Measurements from ENCODE around the gene KIT. TPM values are rescaled to one million over a fixed set of nuclear protein-coding genes. Genes with fewer than 3 reads are reported as not detected.
"Not testable (repeated sequence)": the region's sequence is repeated elsewhere in the genome, so short reads cannot be mapped to it uniquely, and the experiment has no call there.

The KIT gene
- total and polyA plus RNA-seq, 7 donors: 0.19 to 2.1 (median 0.92) TPM

GRCh38 chr4:54637325-54637724 is 20.4 kb upstream of the KIT start:
- no peak for ATAC-seq
- H3K4me1 ChIP-seq: no peaks in the 10 kb centered on the region
- H3K36me3 ChIP-seq (ENCODE audit: insufficient read depth in 1 of 2, low read depth in 1 of 2): no peaks in the 10 kb centered on the region
- WGBS, 3 donors: 66 to 80% (median 72%) methylated on average over 4 of the region's 4 CpGs
- no peaks in the 10 kb centered on the region for H3K9me3 ChIP-seq
- H3K27ac ChIP-seq: no peak overlapping the region
- DNase-seq: no peak
- TF ChIP-seq CTCF (IDR thresholded peaks at IDR 0.05): no peak
- H3K27me3 ChIP-seq (ENCODE audit: insufficient read depth in 3 of 3, low read length in 2 of 3): no peaks in the 10 kb centered on the region
- no peak overlapping the region for H3K4me3 ChIP-seq
- intact Hi-C loops (cut with DNase I): no loop called here

- H3K4me3 ChIP-seq; H3K27me3 ChIP-seq (ENCODE audit: insufficient read depth in 3 of 3, low read length in 2 of 3): not testable (repeated sequence)
- WGBS, 3 donors: 89 to 90% (median 90%) methylated on average over 9 of the region's 9 CpGs
Measured at GRCh38 chr4:54641101-54641500, 16.7 kb upstream of the KIT start.

GRCh38 chr4:54643172-54643571 is 14.6 kb upstream of the KIT start:
- Histone ChIP-seq H3K9me3 (no peaks in the 10 kb centered on the region), H3K4me1 (no peaks in the 10 kb centered on the region), H3K36me3 (ENCODE audit: insufficient read depth in 1 of 2, low read depth in 1 of 2) (no peaks in the 10 kb centered on the region), H3K4me3 (no peak overlapping the region), H3K27ac (no peak overlapping the region), H3K27me3 (ENCODE audit: insufficient read depth in 3 of 3, low read length in 2 of 3) (no peaks in the 10 kb centered on the region)
- ATAC-seq: no peak
- intact Hi-C loops (cut with DNase I): no loop called here
- 42 to 46% (median 44%) methylated on average over 5 of the region's 5 CpGs for WGBS, 3 donors
- no peak for DNase-seq
- TF ChIP-seq CTCF (IDR thresholded peaks at IDR 0.05): no peak

More at GRCh38 chr4:54641101-54641500, 16.7 kb upstream of the KIT start:
- ATAC-seq; H3K9me3 ChIP-seq; H3K27ac ChIP-seq; DNase-seq; H3K4me1 ChIP-seq; intact Hi-C loops (cut with DNase I); H3K36me3 ChIP-seq (ENCODE audit: insufficient read depth in 1 of 2, low read depth in 1 of 2): not testable (repeated sequence)

GRCh38 chr4:54643958-54644751 is 13.6 kb upstream of the KIT start:
- Histone ChIP-seq H3K9me3 (no peaks in the 10 kb centered on the region), H3K4me3 (no peak overlapping the region), H3K27ac (no peak overlapping the region), H3K27me3 (ENCODE audit: insufficient read depth in 3 of 3, low read length in 2 of 3) (no peaks in the 10 kb centered on the region), H3K4me1 (no peaks in the 10 kb centered on the region), H3K36me3 (ENCODE audit: insufficient read depth in 1 of 2, low read depth in 1 of 2) (no peaks in the 10 kb centered on the region)
- intact Hi-C loops (cut with DNase I): no loop called here
- no peak for DNase-seq
- no peak for ATAC-seq
- no peak for TF ChIP-seq CTCF (IDR thresholded peaks at IDR 0.05)
- WGBS, 3 donors: 81 to 87% (median 82%) methylated on average over 6 of the region's 6 CpGs

GRCh38 chr4:54645830-54646229 is 11.9 kb upstream of the KIT start:
- ATAC-seq (no peak), DNase-seq (no peak)
- 75 to 82% (median 82%) methylated on average over 1 of the region's 1 CpG for WGBS, 3 donors
- Histone ChIP-seq H3K4me1 (no peaks in the 10 kb centered on the region), H3K27me3 (ENCODE audit: insufficient read depth in 3 of 3, low read length in 2 of 3) (no peaks in the 10 kb centered on the region), H3K9me3 (no peaks in the 10 kb centered on the region), H3K36me3 (ENCODE audit: insufficient read depth in 1 of 2, low read depth in 1 of 2) (no peaks in the 10 kb centered on the region), H3K4me3 (no peak overlapping the region), H3K27ac (no peak overlapping the region)
- intact Hi-C loops (cut with DNase I): no loop called here
- no peak for TF ChIP-seq CTCF (IDR thresholded peaks at IDR 0.05)

Data from psoas muscle (tissue), 8 donors.